HG03039 (cell line): ENCODE results near the gene DOLK.
"Not testable (repeated sequence)": the region's sequence is repeated elsewhere in the genome, so short reads cannot be mapped to it uniquely, and the experiment has no call there.

Source experiments
- ATAC-seq: cut with Tn5 transposase; IDR thresholded peaks from one replicate; pipeline ENCODE4 v1.9.1; 2021; ENCODE audit warnings: mild to moderate bottlenecking, moderate library complexity; ENCODE audit not compliant: unreplicated experiment

DOLK gene

GRCh38 chr9:128947527-128948301, at the start of gene DOLK, which contains the start of gene NUP188:
Gene DOLK (minus strand): TSS chr9:128947603. CDS start chr9:128947303, 300 bp downstream.
Gene NUP188 (plus strand): TSS chr9:128947699. CDS start chr9:128947720, 21 bp downstream.
- ATAC-seq = peak; percentile 74

- no peak for ATAC-seq
Measured at GRCh38 chr9:128995791-128996190, 48.4 kb upstream of the DOLK start.

DNA sequence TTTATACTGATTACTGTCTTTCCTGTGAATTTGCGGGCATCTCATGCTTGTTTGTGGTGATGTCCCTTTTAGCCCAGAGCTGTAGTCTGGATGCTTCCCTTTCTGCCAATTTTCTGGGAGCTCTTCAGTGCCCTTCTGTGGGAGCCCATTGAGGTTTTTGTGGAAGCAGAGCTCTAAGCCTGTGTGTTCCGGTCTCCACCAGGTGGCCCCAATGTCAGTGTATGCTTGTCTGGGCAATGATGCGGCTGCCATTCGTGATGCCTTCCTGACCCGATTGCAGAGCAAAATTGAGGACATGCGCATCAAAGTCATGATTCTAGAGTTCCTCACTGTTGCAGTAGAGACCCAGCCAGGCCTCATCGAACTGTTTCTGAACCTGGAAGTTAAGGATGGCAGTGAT, 45.6 kb upstream of the DOLK start:
- ATAC-seq = no peak

DNA sequence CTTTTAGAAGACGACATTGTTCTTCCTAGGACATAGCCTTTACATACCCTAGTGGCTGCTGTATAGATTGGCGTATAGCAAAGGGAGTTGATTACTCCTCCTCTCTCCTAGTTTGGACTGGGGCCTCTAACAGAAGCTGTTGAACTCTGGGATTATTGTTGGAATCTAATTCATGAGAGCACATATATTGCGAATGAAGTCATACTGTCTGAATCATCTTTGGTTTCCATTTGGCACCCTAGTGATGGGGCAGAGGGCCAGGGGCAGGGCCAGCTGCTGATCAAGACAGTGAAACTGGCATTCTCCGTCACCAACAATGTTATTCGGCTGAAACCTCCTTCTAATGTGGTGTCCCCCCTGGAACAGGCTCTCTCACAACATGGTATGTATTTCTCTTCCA, 40.4 kb upstream of the DOLK start:
- no peak for ATAC-seq

DNA sequence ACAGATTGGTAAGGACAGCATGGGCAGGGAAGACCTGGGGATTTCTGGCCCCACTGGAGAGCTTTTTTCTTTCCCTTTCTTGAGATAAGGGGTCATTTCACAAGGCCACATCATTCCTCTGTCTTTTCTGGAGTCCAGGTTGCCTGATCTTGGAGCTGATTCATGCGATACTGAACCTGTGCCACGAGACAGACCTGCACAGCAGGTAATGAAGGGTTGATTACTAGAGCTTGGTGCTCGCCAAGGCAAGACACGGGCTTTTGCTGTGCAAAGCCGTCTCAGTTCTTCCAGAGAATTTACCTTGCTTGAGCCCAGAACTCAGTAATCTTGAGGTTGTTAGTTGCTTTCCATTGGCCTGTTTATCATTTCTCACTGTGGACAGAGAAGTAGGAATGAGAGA, 39.3 kb upstream of the DOLK start:
- no peak for ATAC-seq

GRCh38 chr9:128983536-128983935, 36.1 kb upstream of the DOLK start:
- ATAC-seq = no peak

DNA sequence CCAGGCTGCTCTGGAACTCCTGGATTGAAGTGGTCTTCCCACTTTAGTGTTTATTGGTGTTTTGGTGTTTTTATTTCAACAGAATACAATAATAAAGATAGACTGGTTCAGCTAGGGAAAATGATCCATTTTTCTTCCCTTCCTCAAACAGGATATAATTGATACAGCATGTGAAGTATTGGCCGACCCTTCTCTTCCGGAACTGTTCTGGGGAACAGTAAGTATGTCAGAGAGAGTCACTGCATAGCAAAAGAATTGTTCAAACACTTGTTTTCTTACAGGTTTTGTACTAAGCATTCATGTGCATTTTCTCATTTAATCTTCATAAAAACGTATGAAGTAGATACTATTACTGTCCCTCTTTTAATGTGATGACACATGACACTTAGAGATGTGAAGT, 31.7 kb upstream of the DOLK start:
- no peak for ATAC-seq

- no peak for ATAC-seq
Measured at GRCh38 chr9:128972956-128973355, 25.6 kb upstream of the DOLK start.

DNA sequence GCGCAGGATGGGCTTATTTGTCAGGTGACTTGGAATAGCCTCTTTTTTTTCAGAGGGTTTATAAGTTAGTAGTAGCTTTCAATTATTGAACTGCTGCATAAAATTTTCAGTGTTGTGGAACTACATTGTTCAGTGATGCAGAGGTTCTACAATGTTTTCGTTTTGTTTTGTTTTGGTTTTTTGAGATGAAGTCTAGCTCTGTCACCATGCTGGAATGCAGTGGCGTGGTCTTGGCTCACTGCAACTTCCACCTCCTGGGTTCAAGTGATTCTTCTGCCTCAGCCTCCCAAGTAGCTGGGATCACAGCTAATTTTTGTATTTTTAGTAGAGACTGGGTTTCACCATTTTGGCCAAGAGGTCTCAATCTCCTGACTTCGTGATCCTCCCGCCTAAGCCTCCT, 22.1 kb upstream of the DOLK start:
- ATAC-seq = no peak

- not testable (repeated sequence) for ATAC-seq
Measured at GRCh38 chr9:128961403-128961802, 14.0 kb upstream of the DOLK start.

- no peak for ATAC-seq
Measured at GRCh38 chr9:128947277-128947526, 201 bp downstream of the DOLK start.

- peak; percentile 10 for ATAC-seq
Measured at GRCh38 chr9:128946571-128947276, 679 bp downstream of the DOLK start.

- ATAC-seq = no peak
Measured at GRCh38 chr9:128945798-128946501, 1.5 kb downstream of the DOLK start.

- not testable (repeated sequence) for ATAC-seq
Measured at GRCh38 chr9:128944966-128945365, 2.4 kb downstream of the DOLK start.

GRCh38 chr9:128943832-128944620, 3.4 kb downstream of the DOLK start:
- ATAC-seq = no peak

- no peak for ATAC-seq
Measured at GRCh38 chr9:128940946-128941755, 6.3 kb downstream of the DOLK start.

- no peak for ATAC-seq
Measured at GRCh38 chr9:128940271-128940921, 7.0 kb downstream of the DOLK start.

DNA sequence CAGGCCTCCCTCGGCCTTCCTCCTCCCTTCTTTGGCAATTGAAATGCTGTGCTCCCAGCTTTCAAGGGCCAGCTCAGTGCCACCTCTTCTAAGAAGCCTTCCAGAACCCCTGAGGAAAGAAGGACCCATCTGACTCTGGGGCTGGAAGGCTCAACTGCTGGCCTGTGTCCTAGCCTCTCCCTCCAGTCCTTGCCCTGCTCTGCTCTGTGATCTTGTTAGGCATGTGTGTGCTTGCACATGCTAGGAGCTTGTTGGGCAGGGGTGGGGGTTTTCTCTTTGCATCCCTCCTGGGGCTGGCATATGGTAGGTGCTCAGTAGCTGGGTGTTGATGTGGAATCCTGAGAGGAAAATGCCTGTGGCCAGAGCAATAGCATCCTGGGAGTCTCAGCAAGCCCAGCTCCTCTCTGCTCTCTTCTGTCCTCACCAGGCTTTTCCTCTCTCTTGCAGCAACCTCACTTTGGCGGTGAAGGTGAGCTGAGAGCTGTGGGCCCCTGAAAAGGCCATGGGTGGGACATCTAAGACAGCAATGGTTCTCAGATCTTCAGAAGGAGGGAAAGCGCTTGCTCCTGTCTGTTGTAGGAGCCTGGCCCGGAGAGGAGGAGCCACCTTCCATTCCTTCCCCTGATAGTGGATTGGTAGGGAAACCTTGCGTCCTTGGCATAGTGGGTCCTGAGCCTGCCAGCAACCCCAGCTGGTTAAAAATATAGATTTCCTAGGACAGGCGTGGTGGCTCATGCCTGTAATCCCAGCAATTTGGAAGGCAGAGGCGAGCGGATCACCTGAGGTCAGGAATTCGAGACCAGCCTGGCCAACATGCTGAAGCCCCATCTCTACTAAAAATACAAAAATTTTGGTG, 9.9 kb downstream of the DOLK start:
- no peak for ATAC-seq
